T47D (cell line): ENCODE measurements around the gene ZNF584.
A peak's percentile ranks its signal among the peaks of the same experiment; 100 is the strongest.

ENCODE experiments used
- DNase-seq, 2 experiments: peaks; one replicate each; pipeline versions ENCODE4 v3.0.0 to v3.0.0-alpha.2; 2011 to 2012; ENCODE audit warnings: low read depth in 1 of 2, low spot score in 1 of 2
- JUND ChIP-seq: IDR thresholded peaks from 2 replicates; pipeline ENCODE4 v1.6.1; 2012; ENCODE audit warnings: low read depth
- in situ Hi-C: cut with HindIII; loops from 2 replicates; pipeline ENCODE4 v1.10.0; 2016; ENCODE audit warnings: low sequenced_read_pairs, low pct_unique_long_range_greater_than_20kb

ZNF584 gene

DNA sequence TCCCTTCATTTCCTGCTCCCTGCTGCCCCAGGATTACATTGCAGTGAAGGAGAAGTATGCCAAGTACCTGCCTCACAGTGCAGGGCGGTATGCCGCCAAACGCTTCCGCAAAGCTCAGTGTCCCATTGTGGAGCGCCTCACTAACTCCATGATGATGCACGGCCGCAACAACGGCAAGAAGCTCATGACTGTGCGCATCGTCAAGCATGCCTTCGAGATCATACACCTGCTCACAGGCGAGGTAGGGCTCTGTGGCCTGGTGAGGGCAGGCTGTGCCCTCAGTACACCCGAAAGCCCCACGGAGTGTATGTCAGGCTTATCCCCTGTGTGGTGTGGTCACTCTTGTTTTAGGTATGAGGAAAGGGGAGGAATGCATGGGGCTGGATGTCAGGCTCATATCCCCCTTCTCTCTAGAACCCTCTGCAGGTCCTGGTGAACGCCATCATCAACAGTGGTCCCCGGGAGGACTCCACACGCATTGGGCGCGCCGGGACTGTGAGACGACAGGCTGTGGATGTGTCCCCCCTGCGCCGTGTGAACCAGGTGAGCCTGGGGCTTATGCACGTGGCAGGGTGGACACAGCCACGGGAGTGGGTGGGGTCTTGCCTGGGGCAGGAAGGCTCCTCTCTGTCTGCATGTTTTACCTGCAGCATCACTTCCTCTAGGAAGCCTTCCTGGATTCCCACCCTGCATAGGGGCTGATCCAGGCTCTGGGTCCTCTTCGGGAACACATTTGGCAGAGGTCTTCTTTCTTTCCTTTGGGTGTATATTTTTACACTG is 15.3 kb upstream of the ZNF584 start:
- no peak for DNase-seq
- in situ Hi-C loops = no loop called here

DNA sequence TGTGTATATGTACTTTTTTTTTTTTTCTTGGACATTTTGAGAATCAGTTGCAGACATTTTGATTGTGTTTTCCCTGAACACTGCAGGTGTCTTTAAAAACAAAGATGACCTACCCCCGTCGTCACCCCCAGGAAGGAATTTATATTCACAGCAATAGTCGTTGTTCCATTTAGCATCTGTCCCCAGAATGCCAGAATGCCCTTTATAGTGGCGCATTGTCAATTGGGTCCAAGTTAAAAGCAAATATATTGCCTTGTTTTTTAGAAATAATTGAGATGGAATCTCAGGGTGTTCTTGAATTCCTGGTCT is 14.8 kb upstream of the ZNF584 start:
- TF ChIP-seq JUND = no peak
- in situ Hi-C loops = no loop called here
- no peak for DNase-seq

More for the DNA sequence above, 15.3 kb upstream of the ZNF584 start:
- TF ChIP-seq JUND = no peak

DNA sequence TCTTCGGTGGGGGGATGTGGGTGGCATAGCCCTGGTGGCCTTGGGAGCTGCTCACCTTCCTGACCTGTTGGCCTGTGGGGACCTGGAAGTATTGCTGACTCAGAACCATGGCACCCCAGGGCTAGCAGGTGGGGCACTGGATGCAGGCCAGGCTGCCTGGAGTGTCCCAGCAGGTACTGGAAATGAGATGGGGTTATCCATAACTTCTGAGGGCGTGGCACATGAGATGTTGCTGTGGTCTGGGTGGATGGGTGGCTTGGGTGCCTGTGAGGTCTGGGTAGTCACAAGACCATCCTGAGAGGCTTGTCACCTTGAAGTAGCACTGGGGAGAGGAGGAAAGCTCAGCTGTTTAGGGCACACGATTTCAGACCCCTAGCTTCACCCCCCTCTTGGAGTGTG is 13.6 kb upstream of the ZNF584 start:
- in situ Hi-C loops = no loop called here
- no peak for DNase-seq
- TF ChIP-seq JUND = no peak

DNA sequence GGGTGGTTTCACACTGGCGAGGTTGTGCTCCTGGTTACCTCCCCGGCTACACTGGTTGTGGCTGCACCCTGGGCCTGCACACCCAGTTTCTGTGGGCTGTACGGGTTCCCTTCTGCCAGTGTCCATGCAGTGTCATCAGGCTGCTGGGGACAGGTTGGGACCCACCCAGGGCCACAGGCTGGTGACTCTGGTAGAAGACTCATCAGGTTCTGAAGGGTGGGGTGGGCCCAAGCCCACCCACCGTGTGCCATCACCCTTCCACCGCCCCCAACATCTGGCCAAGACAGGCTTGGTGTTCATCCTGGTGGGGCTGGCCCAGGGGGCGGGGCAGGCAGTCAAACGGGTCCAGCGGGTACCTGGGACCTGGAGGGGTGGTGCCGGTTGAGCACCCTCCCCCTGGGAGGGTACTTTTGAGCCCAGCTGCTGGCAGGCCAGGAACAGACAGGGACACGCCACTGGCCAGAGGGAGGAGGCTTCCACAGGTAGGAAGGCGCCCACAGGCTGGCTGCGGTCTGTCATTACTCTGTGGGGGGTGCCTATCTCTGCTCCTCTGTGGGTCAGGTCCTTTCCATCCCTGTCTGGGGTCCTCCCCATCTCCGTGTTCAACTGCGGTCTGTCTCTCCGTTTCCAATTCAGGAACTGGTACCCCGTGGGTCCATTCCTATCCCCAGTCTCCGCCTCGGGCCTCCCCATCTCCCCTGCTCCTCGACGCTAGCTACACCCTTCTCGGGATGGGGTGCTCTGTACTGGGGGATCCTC is 13.1 kb upstream of the ZNF584 start, which contains the start of gene RNF225:
TSS of gene RNF225 (plus strand) at position 437 of the 759 bp plus-strand sequence. CDS start 434 bp downstream, outside the sequence.
- TF ChIP-seq JUND = no peak; the same call in 1 of the 2 replicates
- DNase-seq = peak; percentile 92 to 96
- in situ Hi-C loops = no loop called here

DNA sequence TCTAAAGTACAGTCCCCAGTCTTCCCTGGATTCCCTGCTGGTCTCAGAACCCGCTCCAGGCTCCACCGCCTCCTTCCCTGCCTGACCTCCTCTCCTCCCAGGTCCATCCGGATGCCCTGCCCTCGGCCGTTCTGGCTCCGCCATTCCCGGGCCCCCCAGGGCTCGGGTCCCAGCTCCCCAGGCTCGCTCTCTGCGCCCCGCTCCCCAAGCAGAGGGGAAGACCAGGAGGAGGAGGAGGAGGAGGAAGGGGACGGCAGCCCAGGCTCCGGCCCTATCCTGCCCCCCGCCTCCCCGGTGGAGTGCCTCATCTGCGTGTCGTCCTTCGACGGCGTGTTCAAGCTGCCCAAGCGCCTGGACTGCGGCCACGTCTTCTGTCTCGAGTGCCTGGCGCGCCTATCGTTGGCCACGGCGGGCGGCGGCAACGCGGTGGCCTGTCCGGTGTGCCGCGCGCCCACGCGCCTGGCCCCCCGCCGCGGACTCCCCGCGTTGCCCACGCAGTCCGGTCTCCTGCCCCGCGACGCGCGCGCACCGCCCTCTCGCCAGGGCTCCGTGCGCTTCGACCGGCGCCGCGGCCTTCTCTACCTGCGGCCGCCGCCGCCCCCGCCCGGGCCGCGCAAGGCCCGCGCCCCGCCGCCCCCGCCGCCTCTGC is 12.3 kb upstream of the ZNF584 start:
- TF ChIP-seq JUND = no peak
- in situ Hi-C loops = no loop called here
- no peak for DNase-seq

DNA sequence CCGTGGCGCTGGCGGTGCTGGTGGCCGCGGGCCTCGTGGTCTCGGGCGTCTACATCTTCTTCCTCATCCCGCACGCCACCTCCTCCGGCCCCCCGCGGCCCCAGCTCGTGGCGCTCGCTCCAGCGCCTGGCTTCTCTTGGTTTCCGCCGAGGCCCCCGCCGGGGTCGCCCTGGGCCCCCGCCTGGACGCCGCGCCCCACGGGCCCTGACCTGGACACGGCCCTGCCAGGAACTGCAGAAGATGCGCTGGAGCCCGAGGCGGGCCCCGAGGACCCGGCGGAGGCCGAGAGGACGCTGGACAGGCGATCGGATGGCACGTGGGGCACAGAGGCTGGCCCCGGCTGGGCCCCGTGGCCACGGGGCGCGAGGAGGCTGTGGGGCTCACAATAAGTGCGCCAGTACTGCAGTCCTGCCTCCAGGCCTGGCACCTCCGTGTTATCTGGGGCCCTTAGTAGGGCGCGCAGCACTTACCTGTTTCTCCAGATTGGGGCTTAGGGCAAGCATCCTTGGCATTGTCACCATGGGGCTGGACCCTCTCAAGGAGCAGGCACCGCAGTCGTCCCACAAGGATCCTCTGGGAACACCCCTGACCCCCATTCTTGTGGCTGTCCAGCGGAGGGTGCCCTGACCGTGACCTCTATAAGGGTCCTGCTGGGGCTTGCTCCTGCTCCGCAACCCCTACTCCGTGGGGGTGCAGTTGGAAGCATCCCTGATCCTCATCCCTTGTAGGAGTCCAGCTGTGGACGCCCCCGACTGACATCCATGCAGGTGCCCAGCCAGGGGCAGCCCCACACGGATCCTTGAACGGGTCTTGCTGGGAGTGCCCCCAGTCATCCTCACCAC is 11.5 kb upstream of the ZNF584 start:
- TF ChIP-seq JUND = no peak
- in situ Hi-C loops = no loop called here
- DNase-seq = no peak

DNA sequence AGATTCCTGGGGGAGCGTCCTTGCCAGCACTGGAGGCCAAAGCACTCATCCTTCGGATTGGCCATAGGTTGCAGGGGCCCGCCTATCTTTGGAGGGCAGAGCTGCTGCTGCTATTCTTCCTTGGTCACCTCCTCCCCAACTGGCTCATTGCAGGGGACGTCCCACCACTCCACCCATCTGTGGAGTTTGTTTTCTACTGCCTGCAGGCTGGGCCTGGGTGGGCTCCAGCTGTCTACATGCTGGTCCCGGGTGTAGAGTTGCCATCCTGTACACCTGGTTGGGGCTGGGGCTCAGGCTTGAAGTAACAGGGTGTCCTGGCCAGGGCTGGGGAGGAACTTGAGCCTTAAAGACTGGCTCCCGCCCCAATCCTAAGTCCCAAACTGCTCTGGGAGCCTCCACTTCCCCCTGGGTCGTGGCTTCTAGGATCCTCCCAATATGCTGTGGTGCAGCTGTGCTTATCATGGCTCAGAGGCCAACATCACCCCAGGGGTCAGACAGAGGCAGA is 10.9 kb upstream of the ZNF584 start:
- no peak for DNase-seq
- in situ Hi-C loops = no loop called here
- TF ChIP-seq JUND = no peak

DNA sequence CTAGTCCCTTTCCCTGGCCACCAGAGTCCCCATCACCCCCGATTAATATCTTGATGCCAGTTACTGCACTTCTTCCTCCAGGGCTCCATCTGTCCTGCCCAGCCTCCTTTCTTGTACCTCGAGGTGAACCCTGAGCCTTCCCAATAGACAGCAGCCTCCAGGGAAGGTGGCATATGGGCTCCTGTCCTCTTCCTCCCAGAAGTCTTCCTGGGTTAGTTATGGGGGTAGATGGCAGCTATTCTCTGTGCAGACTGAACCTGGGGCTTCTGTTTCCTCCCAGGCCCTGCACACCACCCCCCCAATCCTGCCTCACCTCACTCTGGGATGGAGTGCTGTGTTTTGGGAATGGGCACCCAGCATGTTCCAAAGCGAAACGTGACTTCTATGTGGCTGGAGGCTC is 10.4 kb upstream of the ZNF584 start:
- in situ Hi-C loops = no loop called here
- no peak for DNase-seq
- no peak for TF ChIP-seq JUND

DNA sequence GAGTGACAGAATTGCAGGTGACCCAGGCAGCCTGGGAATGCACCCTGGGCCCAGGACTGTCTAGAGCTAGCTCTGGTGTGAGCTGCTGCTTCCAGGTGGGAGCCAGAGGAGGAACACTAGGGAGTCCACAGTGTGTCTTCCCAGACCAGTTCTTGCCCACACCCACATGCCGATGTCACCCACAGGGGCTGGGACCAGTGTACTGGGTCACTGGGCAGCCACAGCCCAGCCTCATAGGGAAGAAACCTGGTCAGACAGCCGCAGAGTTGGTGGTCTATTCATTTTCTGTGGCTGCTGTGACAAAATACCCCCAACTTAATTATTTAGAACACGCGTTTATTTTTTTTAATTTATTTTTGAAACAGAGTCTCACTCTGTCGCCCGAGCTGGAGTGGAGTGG is 9.9 kb upstream of the ZNF584 start:
- no peak for DNase-seq
- in situ Hi-C loops = no loop called here
- TF ChIP-seq JUND = no peak

DNA sequence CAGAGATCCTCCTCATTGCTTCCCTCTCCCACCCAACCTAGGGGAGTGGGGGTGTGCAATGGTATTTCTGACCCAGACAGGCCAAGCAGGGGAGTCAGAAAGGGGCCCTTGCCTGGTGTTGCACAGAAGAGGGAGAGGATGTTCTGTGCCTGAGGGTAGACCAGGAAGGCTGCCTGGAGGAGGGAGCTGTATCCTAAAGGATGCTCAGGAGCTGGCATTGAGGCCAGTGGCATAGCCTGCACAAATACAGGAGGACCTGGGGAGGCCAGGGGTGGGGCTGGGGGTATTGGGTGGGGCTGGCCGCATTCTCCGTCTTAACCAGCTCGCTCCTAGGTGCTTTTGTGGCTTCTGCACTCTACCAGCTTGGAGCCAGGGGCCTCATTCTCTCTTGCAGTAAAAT is 8.5 kb upstream of the ZNF584 start:
- DNase-seq = no peak
- in situ Hi-C loops = no loop called here
- TF ChIP-seq JUND = no peak

DNA sequence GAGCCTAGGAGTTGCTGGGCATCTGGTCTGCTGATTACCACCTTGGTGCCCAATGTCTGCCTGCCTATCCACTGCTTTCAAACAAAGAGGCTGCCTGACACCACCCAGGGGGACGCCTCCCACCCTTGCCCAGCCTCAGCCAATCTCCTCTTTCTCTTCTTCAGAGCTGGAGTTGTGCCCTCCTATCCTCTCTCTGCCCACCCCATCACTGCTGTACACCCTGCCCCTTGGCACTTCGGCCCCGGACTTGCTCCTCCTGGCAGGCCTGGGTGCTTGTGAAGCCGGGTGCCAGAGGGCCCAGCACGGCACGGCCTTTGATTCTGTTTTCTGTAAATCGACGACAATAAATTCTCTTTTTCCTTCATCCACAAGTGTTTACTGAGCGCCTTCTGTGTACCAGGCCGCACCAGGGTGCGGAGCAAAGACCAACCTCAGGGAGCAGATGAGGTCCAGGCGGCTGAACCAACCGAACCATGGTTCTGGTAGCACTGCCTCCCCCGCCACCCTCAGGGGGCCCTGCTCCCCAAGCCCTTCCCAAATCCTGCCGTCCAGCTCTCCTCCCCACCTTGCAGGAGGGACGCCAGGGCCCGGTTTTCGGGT is 8.0 kb upstream of the ZNF584 start:
- no peak for DNase-seq
- in situ Hi-C loops = no loop called here
- no peak for TF ChIP-seq JUND
